T-helper 9 cell (primary cell): Measurements from ENCODE around the gene NONO.
"Not testable (repeated sequence)": the region's sequence is repeated elsewhere in the genome, so short reads cannot be mapped to it uniquely, and the experiment has no call there.

Experiments used
- DNase-seq: peaks from one replicate; pipeline ENCODE4 v3.0.0-alpha.2; 2020
- total RNA-seq, 2 donors: gene quantifications; one replicate each; lab custom pipeline; 2026; lab: John Stamatoyannopoulos, UW

Gene NONO, protein sequence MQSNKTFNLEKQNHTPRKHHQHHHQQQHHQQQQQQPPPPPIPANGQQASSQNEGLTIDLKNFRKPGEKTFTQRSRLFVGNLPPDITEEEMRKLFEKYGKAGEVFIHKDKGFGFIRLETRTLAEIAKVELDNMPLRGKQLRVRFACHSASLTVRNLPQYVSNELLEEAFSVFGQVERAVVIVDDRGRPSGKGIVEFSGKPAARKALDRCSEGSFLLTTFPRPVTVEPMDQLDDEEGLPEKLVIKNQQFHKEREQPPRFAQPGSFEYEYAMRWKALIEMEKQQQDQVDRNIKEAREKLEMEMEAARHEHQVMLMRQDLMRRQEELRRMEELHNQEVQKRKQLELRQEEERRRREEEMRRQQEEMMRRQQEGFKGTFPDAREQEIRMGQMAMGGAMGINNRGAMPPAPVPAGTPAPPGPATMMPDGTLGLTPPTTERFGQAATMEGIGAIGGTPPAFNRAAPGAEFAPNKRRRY
- total RNA-seq = 415 to 460 reads per million in 2 donors

DNA sequence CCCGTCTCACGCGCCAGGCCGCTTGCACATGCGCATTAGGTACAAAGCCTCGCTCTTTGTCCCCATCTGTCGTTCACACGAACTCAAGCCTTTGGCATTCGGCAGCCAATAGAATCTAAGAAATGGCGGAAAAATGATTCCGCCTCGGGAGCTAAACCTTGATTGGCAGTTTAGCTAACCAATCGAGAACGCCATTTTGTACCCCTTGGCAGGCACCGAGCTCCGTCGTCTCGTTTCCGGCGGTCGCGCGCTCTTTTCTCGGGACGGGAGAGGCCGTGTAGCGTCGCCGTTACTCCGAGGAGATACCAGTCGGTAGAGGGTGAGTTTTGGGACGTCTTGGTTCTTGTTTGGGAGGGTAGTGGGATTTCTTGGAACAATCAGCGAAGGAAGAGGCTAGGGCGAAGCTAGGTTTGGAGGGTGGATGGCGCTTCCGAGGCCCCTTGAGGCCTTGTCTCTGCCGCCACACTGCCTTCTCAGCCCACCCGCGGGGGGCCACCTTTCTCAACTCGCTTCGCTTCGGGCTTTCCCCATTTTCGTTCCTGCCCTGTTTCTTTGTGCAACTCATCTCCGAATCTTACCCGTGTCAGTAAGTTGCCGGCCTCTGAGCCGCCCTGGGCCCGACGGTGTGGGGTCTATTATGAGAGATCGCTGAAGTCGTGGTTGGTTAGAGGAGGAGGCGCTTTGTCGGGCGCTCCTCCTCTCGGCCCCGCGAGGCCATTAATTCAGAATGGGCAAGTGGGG, at the start of gene NONO:
Gene NONO, plus strand, starts transcription at position 233 of the 741 bp plus-strand sequence. CDS start 7,003 bp downstream, outside the sequence.
- peak; percentile 68 for DNase-seq

- no peak for DNase-seq
Observed at GRCh38 chrX:71235482-71235881, 48.0 kb upstream of the NONO start.

GRCh38 chrX:71236836-71237235, 46.6 kb upstream of the NONO start:
- no peak for DNase-seq

GRCh38 chrX:71239781-71240180, 43.7 kb upstream of the NONO start:
- no peak for DNase-seq

- DNase-seq = no peak
Observed at GRCh38 chrX:71241301-71241700, 42.1 kb upstream of the NONO start.

GRCh38 chrX:71244359-71245128, 38.9 kb upstream of the NONO start:
- DNase-seq = no peak

DNA sequence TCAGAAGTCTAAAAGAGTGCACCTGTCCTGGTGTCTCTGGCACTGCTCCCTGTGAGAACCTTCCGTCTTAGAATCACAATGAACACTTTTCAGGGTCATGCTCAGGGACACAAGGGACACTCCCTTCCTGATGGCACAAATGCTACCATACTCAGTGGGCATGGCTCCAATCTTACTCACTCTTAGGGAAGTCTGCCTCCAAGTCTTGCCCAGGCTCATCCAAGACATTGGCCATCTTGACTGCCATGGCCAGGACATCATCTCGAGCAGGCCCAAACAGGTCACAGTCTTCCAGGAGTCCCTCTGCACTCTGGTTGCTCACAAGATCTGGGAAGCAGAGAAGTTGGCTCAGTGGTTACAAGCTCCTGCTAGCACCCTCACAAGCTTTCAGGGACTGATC, 38.3 kb upstream of the NONO start:
- DNase-seq = no peak

DNA sequence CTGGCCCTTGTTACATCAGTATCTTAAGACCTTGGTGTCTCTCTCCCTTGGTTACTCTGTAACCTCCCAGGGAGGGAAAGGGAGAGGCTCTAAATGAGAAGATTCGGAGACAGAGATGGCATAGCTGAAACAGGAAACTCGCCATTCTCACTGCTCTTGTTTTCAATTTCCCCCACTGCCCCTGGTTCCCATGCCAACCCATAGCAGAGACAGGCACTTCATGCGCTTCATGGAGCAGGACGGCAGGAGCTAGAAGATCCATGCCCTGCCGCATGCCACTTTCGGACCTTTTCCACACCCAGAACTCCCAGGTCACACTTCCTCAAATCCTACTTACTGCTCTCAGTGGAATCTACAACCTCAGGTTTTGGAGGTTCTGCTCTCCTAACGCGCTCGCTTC, 32.6 kb upstream of the NONO start:
- DNase-seq = no peak

DNA sequence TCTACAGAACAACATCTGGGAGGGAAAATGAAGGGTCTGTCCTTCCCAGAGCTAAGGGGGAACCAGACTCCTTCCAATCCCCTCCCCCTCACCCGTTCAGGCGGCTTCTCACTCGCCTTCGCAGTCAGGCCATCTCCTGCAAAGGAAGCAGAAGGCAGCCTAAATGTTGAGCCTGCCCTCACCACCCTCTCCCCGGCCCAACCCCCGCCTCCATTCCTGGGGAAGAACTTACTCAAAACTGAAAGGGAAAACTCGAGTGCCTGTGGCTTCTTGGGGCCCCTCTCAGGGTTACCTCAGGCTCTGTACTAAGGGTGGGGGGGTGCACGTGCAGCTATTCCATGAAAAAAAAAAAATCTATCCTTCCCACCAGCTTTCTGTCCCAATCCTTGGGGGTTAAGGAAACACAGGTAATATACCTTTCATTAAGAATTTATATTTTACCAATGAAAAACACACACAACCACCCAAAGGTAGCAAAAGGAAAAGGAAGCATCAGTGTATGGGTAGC, 31.9 kb upstream of the NONO start:
- no peak for DNase-seq

- no peak for DNase-seq
Observed at GRCh38 chrX:71252221-71252620, 31.2 kb upstream of the NONO start.

DNA sequence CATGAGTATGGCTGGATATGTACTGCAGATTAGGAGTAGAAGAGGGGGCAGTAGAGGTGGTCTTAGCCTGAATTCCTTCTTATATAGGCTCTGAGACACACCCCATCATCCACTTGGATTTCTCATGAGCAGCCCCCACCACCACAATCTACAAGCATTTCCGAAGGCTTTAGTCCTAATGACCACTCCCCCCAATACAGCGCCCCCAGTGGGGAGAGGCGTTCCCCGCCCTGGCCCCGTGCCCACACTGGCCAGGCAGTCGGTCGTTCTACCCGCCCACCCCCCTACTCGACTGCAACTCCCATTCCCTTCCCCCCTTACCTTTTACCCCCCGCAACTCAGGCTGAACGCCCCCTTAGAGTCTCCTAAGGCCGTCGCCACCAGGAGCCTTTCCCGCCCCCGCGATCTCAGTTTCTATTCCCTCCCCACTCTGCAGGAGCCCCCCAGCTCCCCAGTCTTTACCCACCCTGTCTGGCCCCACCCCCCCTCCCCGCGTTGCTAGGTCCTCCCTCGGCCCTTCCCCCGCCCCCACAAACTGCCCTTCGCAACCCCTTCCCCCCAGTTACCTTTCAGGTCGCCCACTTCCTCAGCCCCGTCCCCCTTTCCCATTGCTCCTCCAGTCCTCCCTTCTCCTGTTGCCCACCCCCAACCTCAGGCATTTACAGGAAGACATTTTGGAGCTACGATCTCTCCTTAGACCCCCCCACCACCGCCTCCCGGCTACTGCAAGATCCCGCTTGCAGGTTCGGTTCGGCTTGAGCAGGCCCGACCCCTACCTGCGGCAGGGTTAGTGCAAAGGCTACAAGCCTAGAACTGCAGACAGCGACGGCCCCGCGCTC, 30.0 kb upstream of the NONO start:
- DNase-seq = peak; percentile 33

DNA sequence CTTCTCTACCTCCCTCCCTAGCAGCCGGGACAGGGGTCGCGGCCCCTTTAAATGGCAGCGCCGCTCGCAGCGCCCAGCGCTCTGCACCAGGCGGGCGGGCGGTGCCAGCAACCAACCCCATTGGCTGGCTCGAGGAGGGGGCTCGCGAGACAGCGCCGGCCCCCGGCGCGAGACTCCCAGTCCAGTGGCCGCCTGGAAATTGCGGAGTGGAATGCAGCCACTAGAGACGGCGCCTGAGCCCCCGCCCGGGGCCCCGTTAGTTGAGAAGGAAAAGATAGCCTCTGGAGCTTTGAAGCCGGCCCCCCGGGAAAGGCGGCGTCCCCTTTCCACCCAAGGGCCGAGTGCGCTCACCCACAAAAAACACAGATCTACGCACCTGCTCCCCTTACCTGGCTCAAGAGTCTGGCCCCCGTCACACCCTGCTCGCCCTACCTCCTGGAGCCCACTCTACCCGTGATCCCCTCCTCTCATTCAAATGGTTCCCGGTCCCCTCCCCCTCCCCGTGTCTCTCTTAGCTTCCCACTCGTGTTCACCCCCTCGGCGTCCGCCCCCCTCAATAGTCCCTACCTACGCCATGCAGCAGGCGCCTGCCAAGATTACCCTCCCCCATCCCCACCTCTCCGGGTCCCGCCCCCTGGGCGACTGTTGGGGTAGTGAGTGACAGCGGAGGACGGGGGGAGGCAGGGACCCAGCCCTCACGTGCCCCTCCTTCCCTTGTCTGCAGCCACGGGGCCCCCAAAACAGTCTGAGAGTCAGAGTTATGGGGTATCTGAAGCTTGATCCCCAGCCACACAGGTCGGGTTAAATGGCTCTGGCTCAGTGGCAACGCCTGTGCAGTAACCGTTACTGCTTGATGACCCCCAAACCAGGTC, 29.1 kb upstream of the NONO start, which contains the start of gene ZMYM3:
Gene ZMYM3, minus strand, starts transcription at position 49 of the 872 bp plus-strand sequence. CDS start 885 bp downstream, outside the sequence.
- DNase-seq = peak; percentile 62

- DNase-seq = no peak
Observed at GRCh38 chrX:71256051-71256450, 27.4 kb upstream of the NONO start.

DNA sequence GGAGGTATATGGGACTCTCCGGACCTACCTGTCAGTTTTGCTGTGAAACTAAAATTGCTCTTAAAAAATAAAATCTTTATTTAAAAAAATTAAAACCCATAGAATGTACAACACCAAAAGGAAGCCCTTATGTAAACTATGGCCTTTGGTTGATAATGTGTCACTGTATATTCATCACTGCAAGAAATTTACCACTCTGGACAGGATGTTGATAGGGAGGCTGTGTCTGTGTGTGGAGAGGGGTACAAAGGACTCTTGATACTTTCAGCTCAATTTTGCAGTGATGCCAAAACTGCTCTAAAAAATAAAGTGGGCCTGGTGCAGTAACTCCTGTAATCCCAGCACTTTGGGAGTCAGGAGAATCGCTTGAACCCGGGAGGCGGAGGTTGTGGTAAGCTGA, 26.6 kb upstream of the NONO start:
- no peak for DNase-seq

DNA sequence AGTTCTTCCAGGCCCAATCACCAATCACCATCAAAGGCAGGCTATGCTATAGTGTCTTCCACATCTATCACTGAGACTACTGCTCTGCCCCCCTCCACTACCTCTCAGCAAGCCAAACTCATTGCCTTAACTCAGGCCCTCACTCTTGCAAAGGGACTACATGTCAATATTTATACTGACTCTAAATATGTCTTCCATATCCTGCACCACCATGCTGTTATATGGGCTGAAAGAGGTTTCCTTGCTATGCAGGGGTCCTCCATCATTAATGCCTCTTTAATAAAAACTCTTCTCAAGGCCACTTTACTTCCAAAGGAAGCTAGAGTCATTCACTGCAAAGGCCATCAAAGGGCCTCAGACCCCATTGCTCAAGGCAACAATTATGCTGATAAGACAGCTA, 14.8 kb upstream of the NONO start:
- not testable (repeated sequence) for DNase-seq

DNA sequence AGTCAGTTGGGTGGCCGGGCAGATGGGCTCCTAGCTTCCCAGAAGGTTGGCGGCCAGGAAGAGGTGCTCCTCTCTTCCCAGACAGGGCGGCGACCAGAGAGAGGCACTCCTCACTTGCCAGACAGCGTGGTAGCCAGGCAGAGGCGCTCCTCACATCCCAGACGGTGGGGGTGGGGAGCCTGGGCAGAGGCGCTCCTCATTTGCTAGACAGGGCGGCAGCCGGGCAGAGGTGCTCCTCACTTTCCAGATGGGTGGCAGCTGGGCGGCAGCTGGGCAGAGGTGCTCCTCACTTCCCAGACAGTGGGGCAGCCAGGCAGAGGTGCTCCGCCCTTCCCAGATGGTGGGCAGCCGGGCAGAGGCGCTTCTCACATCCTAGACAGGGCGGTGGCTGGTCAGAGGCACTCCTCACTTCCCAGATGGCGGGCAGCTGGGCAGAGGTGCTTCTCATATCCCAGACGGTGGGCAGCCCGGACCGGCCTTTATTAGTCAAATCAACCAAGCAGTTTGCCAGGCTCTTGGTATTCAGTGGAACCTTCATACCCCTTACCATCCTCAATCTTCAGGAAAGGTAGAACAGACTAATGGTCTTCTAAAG, 13.5 kb upstream of the NONO start:
- DNase-seq = no peak

DNA sequence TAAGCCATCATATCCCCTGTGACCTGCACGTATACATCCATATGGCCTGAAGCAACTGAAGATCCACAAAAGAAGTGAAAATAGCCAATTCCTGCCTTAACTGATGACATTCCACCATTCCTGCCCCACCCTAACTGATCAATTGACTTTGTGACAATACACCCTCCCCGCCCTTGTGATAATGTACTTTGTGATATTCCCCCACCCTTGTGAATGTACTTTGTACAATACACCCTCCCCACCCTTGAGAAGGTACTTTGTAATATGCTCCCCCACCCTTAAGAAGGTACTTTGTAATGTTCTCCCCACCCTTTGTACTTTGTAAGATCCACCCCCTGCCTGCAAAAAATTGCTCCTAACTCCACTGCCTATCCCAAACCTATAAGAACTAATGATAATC, 11.1 kb upstream of the NONO start:
- DNase-seq = not testable (repeated sequence)

GRCh38 chrX:71281300-71281699, 2.1 kb upstream of the NONO start:
- DNase-seq = not testable (repeated sequence)

- DNase-seq = peak; percentile 10
Observed at GRCh38 chrX:71282514-71283402, 677 bp upstream of the NONO start.
